D341Med (cell line): Measurements from ENCODE around the gene PDS5B.
"Not testable (repeated sequence)": the region's sequence is repeated elsewhere in the genome, so short reads cannot be mapped to it uniquely, and the experiment has no call there.

Experiments used
- DNase-seq: peaks from one replicate; pipeline ENCODE4 v3.0.0; 2012; ENCODE audit warnings: low spot score

The PDS5B gene

GRCh38 chr13:32804673-32805230 is 218.5 kb downstream of the PDS5B start:
- DNase-seq: no peak

DNA sequence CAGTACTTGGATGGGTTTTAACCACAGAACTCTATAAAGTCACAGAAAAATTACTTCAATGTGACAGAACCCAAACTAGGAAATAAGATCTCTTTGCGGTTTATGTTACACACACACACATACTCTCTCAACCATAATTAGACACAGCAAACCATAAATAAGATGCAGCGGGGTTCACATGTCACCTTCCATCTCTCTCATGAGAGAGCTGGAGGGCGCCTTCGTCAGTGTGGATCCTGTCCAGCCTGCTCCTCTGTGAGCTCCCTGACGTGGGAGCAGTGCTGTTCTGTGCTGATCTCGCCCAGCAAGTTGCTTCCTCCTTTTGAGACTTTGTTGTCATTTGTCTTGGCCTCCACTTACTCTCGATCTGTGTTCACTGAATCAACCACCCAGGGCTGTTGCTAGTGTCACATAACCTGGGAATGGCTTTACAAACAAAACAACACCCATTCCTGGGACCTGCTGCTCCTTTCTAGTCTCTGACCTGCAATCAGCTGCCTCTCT is 225.1 kb downstream of the PDS5B start:
- DNase-seq: no peak

GRCh38 chr13:32821149-32821688 is 235.0 kb downstream of the PDS5B start:
- no peak for DNase-seq

GRCh38 chr13:32822771-32823170 is 236.5 kb downstream of the PDS5B start:
- no peak for DNase-seq

GRCh38 chr13:32823597-32823996 is 237.3 kb downstream of the PDS5B start:
- DNase-seq: no peak

DNA sequence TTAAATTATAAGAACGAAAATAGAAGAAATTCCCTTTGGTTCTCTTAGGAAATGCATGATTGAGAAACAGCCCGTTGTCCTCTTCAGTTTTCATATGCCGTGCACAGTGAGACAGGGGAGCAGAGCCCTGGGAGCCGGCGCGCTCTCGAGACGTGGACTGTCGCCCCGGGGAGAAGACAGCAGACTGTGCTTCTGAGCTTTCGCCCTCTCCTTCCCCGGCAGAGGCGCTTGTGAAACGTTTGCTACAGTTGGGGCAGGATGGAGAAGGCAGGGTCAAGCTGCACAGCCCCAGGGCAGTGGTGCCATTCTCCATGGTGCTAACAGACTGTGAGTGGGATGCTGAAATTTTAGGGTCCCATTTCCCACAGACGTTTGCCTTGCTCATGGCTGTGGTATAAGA is 237.8 kb downstream of the PDS5B start:
- DNase-seq: no peak

- DNase-seq: no peak
These were observed 238.4 kb downstream of the PDS5B start for GRCh38 chr13:32824675-32825074.

GRCh38 chr13:32825481-32825880 is 239.2 kb downstream of the PDS5B start:
- DNase-seq: no peak

DNA sequence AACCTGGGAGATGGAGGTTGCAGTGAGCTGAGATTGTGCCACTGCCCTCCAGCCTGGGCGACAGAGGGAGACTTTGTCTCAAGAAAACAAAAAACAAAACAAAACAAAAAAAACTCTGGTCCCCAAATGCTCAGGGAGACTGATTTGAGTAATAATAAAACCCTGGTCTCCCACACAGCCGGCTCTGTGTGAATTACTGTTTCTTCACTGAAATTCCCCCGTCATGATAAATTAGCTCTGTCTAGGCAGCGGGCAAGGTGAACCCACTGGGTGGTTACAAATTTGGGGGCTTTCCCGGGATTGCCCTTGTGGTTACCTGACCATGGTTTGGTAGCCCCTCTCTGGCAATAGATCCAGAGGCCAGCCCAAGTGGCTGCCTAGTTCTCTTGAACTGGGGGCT is 240.1 kb downstream of the PDS5B start:
- not testable (repeated sequence) for DNase-seq
